ENCODE data around the gene HOXA4.

HOXA4 gene

DNA sequence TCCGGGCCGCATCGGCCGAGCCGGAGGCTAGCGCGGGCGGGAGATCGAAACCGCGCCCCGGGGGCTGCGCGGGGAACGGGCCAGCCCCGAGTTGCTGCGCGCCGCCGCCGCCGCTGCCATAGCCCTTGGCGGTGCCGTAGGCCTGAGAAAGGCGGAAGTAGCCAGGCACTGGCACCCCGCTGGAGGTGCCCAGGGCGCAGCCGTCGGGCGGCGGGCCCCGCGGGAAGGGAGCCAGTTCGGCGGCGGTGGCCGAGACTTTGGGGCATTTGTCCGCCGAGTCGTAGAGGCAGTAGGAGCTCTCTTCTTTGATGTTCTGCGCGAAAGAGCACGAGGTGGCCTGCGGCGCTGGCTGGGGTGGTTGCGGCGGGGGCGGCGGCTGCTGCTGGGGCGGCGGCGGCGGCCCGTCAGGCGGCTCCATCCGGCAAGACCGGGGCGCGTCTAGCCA is 43.0 kb upstream of the HOXA4 start:
- TF ChIP-seq, protein P1, sequence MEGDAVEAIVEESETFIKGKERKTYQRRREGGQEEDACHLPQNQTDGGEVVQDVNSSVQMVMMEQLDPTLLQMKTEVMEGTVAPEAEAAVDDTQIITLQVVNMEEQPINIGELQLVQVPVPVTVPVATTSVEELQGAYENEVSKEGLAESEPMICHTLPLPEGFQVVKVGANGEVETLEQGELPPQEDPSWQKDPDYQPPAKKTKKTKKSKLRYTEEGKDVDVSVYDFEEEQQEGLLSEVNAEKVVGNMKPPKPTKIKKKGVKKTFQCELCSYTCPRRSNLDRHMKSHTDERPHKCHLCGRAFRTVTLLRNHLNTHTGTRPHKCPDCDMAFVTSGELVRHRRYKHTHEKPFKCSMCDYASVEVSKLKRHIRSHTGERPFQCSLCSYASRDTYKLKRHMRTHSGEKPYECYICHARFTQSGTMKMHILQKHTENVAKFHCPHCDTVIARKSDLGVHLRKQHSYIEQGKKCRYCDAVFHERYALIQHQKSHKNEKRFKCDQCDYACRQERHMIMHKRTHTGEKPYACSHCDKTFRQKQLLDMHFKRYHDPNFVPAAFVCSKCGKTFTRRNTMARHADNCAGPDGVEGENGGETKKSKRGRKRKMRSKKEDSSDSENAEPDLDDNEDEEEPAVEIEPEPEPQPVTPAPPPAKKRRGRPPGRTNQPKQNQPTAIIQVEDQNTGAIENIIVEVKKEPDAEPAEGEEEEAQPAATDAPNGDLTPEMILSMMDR (IDR thresholded peaks at IDR 0.05; ENCODE audit: control extremely low read depth, extremely low read depth, low read depth, missing control alignments) = no peak
- DNase-seq (ENCODE audit: extremely low spot score) = no peak
- CTCF ChIA-PET = interaction anchor here (1.0 kb wide), 1 partner anchor 23 kb away, joined by 4 read pairs; no protein-coding TSS in a partner anchor
- POLR2A ChIA-PET = no interaction called here

DNA sequence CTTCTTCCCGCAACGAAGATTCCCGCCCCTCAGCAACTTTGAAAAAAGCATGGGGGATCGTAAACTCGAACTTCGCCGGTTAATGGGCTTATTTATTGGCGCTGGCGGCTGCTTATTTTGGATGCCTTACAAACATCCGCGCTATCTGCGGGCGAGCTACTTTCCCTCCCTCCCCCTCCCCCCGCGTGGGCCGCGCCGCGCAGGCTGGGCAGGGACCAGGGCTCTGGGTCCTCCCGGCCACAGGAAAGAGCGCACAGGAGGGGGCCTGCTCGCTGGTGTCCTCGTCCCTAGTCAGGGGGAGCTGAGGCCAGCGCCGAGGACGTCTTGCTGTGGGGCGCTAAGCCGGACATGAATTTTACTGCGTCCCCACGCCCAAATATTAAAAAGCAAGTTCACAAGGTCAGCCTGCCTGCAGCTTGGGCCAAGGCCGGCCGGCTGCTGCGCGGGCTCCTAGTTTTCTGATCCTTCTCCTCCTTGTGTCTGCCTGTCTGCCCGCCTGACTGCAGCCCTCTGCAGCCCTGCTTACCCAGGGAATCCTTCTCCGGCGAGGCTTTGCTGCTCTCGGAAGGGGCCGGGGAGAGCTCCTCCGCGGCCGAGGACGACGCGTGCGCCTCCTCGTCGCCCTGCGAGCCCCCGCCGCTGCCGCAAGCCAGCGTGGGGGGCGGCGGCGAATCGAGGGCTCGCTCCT is 42.4 kb upstream of the HOXA4 start:
- TF ChIP-seq, protein P1 (IDR thresholded peaks at IDR 0.05; ENCODE audit: control extremely low read depth, extremely low read depth, low read depth, missing control alignments) = no peak
- DNase-seq (ENCODE audit: extremely low spot score) = no peak
- ChIA-PET CTCF (interaction anchor here (1.0 to 3.8 kb wide), 2 partner anchors 12 to 23 kb away, joined by 4 to 19 read pairs; no protein-coding TSS in a partner anchor), POLR2A (no interaction called here)

- DNase-seq (ENCODE audit: extremely low spot score) = no peak
- ChIA-PET POLR2A (no interaction called here), CTCF (interaction anchor here (3.8 kb wide), 1 partner anchor 12 kb away, joined by 19 read pairs; no protein-coding TSS in a partner anchor)
- TF ChIP-seq, protein P1 (IDR thresholded peaks at IDR 0.05; ENCODE audit: control extremely low read depth, extremely low read depth, low read depth, missing control alignments) = no peak
Observed at GRCh38 chr7:27172315-27172774, 41.8 kb upstream of the HOXA4 start.

DNA sequence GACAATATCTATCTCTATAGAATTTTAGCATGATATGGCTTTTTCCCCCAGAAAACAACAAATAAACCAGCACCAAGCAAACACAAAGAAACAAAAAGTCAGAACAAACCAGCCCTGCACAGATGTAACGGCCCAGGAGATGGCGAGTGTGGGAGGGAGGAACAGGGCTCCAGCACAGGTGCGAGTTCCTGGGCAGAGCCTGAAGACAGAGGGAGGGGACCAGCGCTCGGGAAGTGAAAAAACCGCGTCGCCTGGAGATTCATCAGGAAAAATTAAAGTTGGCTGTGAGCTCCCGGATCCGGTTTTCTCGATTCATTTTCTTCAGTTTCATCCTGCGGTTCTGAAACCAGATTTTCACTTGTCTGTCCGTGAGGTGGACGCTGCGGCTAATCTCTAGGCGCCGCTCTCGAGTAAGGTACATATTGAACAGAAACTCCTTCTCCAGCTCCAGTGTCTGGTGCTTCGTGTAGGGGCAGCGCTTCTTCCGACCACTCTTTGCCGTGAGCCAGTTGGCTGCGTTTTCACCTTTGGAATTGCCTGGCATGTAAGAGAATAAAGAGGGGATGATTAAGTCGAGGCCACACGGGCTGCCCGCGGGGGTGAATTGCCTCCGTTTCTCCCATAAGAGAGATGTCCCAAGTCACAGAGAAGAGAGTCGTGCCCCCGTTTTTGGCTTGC is 41.2 kb upstream of the HOXA4 start:
- no peak for DNase-seq (ENCODE audit: extremely low spot score)
- POLR2A ChIA-PET = no interaction called here

GRCh38 chr7:27171325-27171636 is 40.7 kb upstream of the HOXA4 start:
- DNase-seq (ENCODE audit: extremely low spot score) = no peak
- POLR2A ChIA-PET = no interaction called here
- CTCF ChIA-PET = interaction anchor here (3.8 kb wide), 1 partner anchor 10 kb away, joined by 19 read pairs; no protein-coding TSS in a partner anchor
- TF ChIP-seq, protein P1 (IDR thresholded peaks at IDR 0.05; ENCODE audit: control extremely low read depth, extremely low read depth, low read depth, missing control alignments) = no peak

More for the DNA sequence above, 41.2 kb upstream of the HOXA4 start:
- CTCF ChIA-PET = interaction anchor here (3.8 kb wide), 1 partner anchor 11 kb away, joined by 19 read pairs; no protein-coding TSS in a partner anchor
- TF ChIP-seq, protein P1 (IDR thresholded peaks at IDR 0.05; ENCODE audit: control extremely low read depth, extremely low read depth, low read depth, missing control alignments) = no peak

- no peak for DNase-seq (ENCODE audit: extremely low spot score)
- CTCF ChIA-PET = interaction anchor here (3.8 kb wide), 1 partner anchor 10 kb away, joined by 19 read pairs; no protein-coding TSS in a partner anchor
- POLR2A ChIA-PET = no interaction called here
- TF ChIP-seq, protein P1 (IDR thresholded peaks at IDR 0.05; ENCODE audit: control extremely low read depth, extremely low read depth, low read depth, missing control alignments) = no peak
Observed at GRCh38 chr7:27170426-27171324, 40.1 kb upstream of the HOXA4 start.
